Loucy (cell line): Measurements from ENCODE around the gene RAB1A.

Source experiments
- EZH2phosphoT487 ChIP-seq: fragments of 200-600 bp; IDR thresholded peaks from 2 replicates; pipeline ENCODE4 v1.6.1; 2018; ENCODE audit warnings: antibody characterized with exemption, mild to moderate bottlenecking, moderate library complexity, borderline replicate concordance
- TF ChIP-seq, protein P1 (sequence below): fragments of 200-600 bp; sonication (generic); conservative IDR thresholded peaks from 2 replicates; pipeline ENCODE4 v1.5.1; 2014; ENCODE audit warnings: mild to moderate bottlenecking, antibody characterized with exemption, low read length

DNA sequence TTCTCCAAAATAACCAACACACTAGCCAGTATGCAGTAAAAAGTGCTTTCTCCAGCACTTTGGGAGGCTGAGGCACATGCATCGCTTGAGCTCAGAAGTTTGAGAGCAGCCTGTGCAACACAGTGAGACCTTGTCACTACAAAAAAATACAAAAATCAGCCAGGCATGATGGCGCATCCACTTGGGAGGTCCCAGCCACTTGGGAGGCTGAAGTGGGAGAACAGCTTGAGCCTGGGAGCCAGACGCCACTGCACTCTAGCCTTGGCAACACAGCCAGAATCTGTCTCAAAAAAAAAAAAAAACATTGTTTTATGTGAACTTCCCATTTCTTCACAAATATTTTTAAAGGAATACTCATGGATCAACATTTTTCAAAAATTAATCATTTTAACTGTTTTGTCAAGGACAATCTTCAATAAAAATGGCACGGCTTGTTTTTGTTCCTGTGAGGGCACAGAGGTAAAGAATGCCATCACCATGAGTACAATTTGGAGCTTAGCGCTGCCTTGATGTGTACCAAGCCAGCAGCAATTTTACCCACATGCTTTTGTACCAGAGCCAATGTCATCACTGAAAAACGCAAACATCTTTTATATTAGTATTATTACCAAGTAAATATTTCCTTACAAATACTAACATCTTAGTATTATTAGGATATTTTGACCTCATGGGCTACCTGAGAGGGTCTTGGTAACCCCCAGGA lies 26.7 kb downstream of the RAB1A start:
- TF ChIP-seq, protein P1, sequence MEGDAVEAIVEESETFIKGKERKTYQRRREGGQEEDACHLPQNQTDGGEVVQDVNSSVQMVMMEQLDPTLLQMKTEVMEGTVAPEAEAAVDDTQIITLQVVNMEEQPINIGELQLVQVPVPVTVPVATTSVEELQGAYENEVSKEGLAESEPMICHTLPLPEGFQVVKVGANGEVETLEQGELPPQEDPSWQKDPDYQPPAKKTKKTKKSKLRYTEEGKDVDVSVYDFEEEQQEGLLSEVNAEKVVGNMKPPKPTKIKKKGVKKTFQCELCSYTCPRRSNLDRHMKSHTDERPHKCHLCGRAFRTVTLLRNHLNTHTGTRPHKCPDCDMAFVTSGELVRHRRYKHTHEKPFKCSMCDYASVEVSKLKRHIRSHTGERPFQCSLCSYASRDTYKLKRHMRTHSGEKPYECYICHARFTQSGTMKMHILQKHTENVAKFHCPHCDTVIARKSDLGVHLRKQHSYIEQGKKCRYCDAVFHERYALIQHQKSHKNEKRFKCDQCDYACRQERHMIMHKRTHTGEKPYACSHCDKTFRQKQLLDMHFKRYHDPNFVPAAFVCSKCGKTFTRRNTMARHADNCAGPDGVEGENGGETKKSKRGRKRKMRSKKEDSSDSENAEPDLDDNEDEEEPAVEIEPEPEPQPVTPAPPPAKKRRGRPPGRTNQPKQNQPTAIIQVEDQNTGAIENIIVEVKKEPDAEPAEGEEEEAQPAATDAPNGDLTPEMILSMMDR = no peak
- TF ChIP-seq EZH2phosphoT487 = no peak
